Smooth muscle cell (in vitro differentiated cells): ENCODE data around the gene CEP44. TPM values are rescaled to one million over a fixed set of nuclear protein-coding genes. Genes with fewer than 3 reads are reported as not detected.

Experiments
- DNase-seq: peaks from one replicate; lab custom pipeline; 2025; ENCODE audit not compliant: unreplicated experiment; lab: John Stamatoyannopoulos, UW
- H2AFZ ChIP-seq: fragments of 200-600 bp; sonication (generic); 2 replicates; pipeline ENCODE4 v1.6.0; 2016; ENCODE audit warnings: antibody characterized with exemption, low read depth, mild to moderate bottlenecking
- H3F3A ChIP-seq: fragments of 200-600 bp; sonication (generic); 2 replicates; pipeline ENCODE4 v1.6.0; 2017; ENCODE audit warnings: antibody characterized with exemption, low read depth
- H3K27ac ChIP-seq: fragments of 200-600 bp; sonication (generic); 2 replicates; pipeline ENCODE4 v1.5.1; 2016; ENCODE audit warnings: low read depth, mild to moderate bottlenecking
- H3K27me3 ChIP-seq: fragments of 200-600 bp; sonication (generic); 2 replicates; pipeline ENCODE4 v1.6.1; 2016; ENCODE audit warnings: low read depth, mild to moderate bottlenecking
- H3K36me3 ChIP-seq: fragments of 200-600 bp; sonication (generic); 2 replicates; pipeline ENCODE4 v1.5.1; 2016; ENCODE audit warnings: low read depth
- H3K4me1 ChIP-seq: fragments of 200-600 bp; sonication (generic); 2 replicates; pipeline ENCODE4 v1.5.1; 2016; ENCODE audit warnings: low read depth
- H3K4me2 ChIP-seq: fragments of 200-600 bp; sonication (generic); 2 replicates; pipeline ENCODE4 v1.6.0; 2016; ENCODE audit warnings: mild to moderate bottlenecking
- H3K4me3 ChIP-seq: fragments of 200-600 bp; sonication (generic); 2 replicates; pipeline ENCODE4 v1.5.1; 2016; ENCODE audit warnings: mild to moderate bottlenecking
- H3K79me2 ChIP-seq: fragments of 200-600 bp; sonication (generic); 2 replicates; pipeline ENCODE4 v1.6.0; 2016; ENCODE audit warnings: low read depth, mild to moderate bottlenecking
- H3K9ac ChIP-seq: fragments of 200-600 bp; sonication (generic); 2 replicates; pipeline ENCODE4 v1.6.0; 2016; ENCODE audit warnings: low read depth
- H3K9me3 ChIP-seq: fragments of 200-600 bp; sonication (generic); replicated peaks from 2 replicates; pipeline ENCODE4 v1.5.1; 2016; ENCODE audit warnings: low read depth
- H4K20me1 ChIP-seq: fragments of 200-600 bp; sonication (generic); 2 replicates; pipeline ENCODE4 v1.6.0; 2016; ENCODE audit warnings: low read depth
- CTCF ChIP-seq: fragments of 200-600 bp; sonication (generic); IDR thresholded peaks from 2 replicates; pipeline ENCODE4 v1.5.1; 2017; ENCODE audit warnings: borderline replicate concordance, mild to moderate bottlenecking, antibody characterized with exemption; ENCODE audit not compliant: insufficient read depth, poor library complexity, severe bottlenecking
- WGBS: methylation state at CpG from one replicate; pipeline ENCODE4 v1.1.7; 2016; ENCODE audit warnings: low lambda C conversion rate; 5-methylcytosine and 5-hydroxymethylcytosine counted together
- polyA plus RNA-seq: library from polyadenylated mRNA; unstranded; fragments of >200 nt; fragmentation: Nextera tagmentation; extraction: Ambion mirVana; gene quantifications from 2 replicates; pipeline ENCODE4 v1.2.1, GENCODE V29; 2016
- total RNA-seq: library from RNA; depleted of rRNA; stranded (reverse); fragments of >200 nt; gene quantifications from 2 replicates; pipeline ENCODE4 v1.2.3, GENCODE V29; 2014

The CEP44 gene
- total and polyA plus RNA-seq, 2 experiments from 2014 or later = 11.4 to 25.2 TPM

- no peaks in the 10 kb centered on the region for H4K20me1 ChIP-seq
- H3K27ac ChIP-seq = peak overlapping the region; percentile 65
- no peak for TF ChIP-seq CTCF
- no peaks in the 10 kb centered on the region for H3K4me1 ChIP-seq
- peak overlapping the region; percentile 38 for H2AFZ ChIP-seq
- H3K36me3 ChIP-seq = no peaks in the 10 kb centered on the region
- no peaks in the 10 kb centered on the region for H3F3A ChIP-seq
- H3K27me3 ChIP-seq = no peaks in the 10 kb centered on the region
- peak overlapping the region; percentile 75 for H3K4me2 ChIP-seq
- peak overlapping the region; percentile 42 for H3K4me3 ChIP-seq
- peak overlapping the region; percentile 36 for H3K9ac ChIP-seq
- 26% methylated on average over 3 of the region's 3 CpGs for WGBS
- DNase-seq = no peak
- H3K9me3 ChIP-seq = no peaks in the 10 kb centered on the region
- peaks cover 95% of the 10 kb centered on the region for H3K79me2 ChIP-seq
Observed at GRCh38 chr4:174263445-174263736, 20.3 kb upstream of the CEP44 start.

GRCh38 chr4:174265916-174266315 lies 17.8 kb upstream of the CEP44 start:
- H3K27ac ChIP-seq = peak overlapping the region; percentile 60
- no peak overlapping the region for H3K4me3 ChIP-seq
- H3K27me3 ChIP-seq = no peaks in the 10 kb centered on the region
- no peak for TF ChIP-seq CTCF
- H3K4me2 ChIP-seq = peak overlapping the region; percentile 46
- H2AFZ ChIP-seq = no peak overlapping the region
- no peak overlapping the region for H3K9ac ChIP-seq
- H3K4me1 ChIP-seq = no peaks in the 10 kb centered on the region
- H3K36me3 ChIP-seq = no peaks in the 10 kb centered on the region
- 75% methylated on average over 2 of the region's 2 CpGs for WGBS
- H3K79me2 ChIP-seq = peaks cover 98% of the 10 kb centered on the region
- no peaks in the 10 kb centered on the region for H3K9me3 ChIP-seq
- H4K20me1 ChIP-seq = peaks cover 4% of the 10 kb centered on the region
- no peaks in the 10 kb centered on the region for H3F3A ChIP-seq
- no peak for DNase-seq

- Histone ChIP-seq H3K27me3 (no peaks in the 10 kb centered on the region), H3K36me3 (no peaks in the 10 kb centered on the region), H3K27ac (peak overlapping the region; percentile 60), H3K4me1 (no peaks in the 10 kb centered on the region), H3F3A (no peaks in the 10 kb centered on the region), H2AFZ (no peak overlapping the region), H3K79me2 (peaks cover 98% of the 10 kb centered on the region), H3K9ac (no peak overlapping the region), H3K4me2 (peak overlapping the region; percentile 46), H4K20me1 (peaks cover 4% of the 10 kb centered on the region), H3K9me3 (no peaks in the 10 kb centered on the region), H3K4me3 (no peak overlapping the region)
- 74% methylated on average over 2 of the region's 2 CpGs for WGBS
- no peak for DNase-seq
- TF ChIP-seq CTCF = no peak
Observed at GRCh38 chr4:174266416-174266815, 17.3 kb upstream of the CEP44 start.

GRCh38 chr4:174273930-174274329 lies 9.8 kb upstream of the CEP44 start:
- Histone ChIP-seq H3K36me3 (no peaks in the 10 kb centered on the region), H2AFZ (no peak overlapping the region), H3K27ac (no peak overlapping the region), H3K4me1 (no peaks in the 10 kb centered on the region), H3F3A (no peaks in the 10 kb centered on the region), H4K20me1 (peaks cover 29% of the 10 kb centered on the region), H3K4me2 (no peak overlapping the region), H3K4me3 (no peak overlapping the region), H3K9me3 (no peaks in the 10 kb centered on the region), H3K79me2 (peaks cover 100% of the 10 kb centered on the region), H3K27me3 (no peaks in the 10 kb centered on the region), H3K9ac (no peak overlapping the region)
- whole genome bisulfite sequencing = 90% methylated on average over 5 of the region's 5 CpGs
- no peak for TF ChIP-seq CTCF
- no peak for DNase-seq
